ENCODE data around the gene EHBP1. TPM values are rescaled to one million over a fixed set of nuclear protein-coding genes. Genes with fewer than 3 reads are reported as not detected.
"Not testable (repeated sequence)": the region's sequence is repeated elsewhere in the genome, so short reads cannot be mapped to it uniquely, and the experiment has no call there.

EHBP1 gene
- total RNA-seq, 8 experiments from 2014 or later = 35.1 to 81.1 (median 54.6) TPM

- Histone ChIP-seq H3K4me1 (replicated peaks in 1 of 2) (no peaks in the 10 kb centered on the region), H3K27ac (no peak overlapping the region), H3K4me3 (no peak overlapping the region)
- in situ Hi-C loops (cut with MboI; ENCODE audit: low pct_unique_long_range_greater_than_20kb in 2 of 9, low sequenced_read_pairs in 9 of 9, unreplicated experiment in 9 of 9) = no loop called here
- ATAC-seq (replicated peaks in 6 of 8) = no peak
- WGBS, 10 experiments = 75 to 100% (median 96%) methylated on average over 1 to 2 of the region's 2 CpGs; no CpG with 5 or more reads in 1 of the 10 experiments
Measured at GRCh38 chr2:62747169-62747568, 41.7 kb downstream of the EHBP1 start.

DNA sequence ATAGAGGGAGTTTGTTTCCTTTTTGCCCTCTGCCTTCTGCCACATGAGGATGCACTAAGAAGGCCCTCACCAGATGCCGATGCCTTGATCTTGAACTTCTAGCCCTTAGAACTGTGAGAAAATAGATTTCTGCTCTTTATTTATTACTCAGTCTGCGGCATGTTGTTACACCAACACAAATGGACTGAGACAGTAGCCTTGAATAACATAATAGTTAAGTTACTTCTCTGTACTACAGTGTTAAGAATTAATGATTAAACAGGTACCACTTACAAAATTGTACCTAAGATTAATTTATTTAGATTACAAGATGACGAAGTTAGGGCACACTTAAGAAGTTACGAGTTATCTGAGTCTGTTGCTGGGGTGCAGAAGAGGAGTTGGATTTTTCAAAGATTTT, 42.4 kb downstream of the EHBP1 start:
- Histone ChIP-seq H3K27ac (no peak overlapping the region), H3K4me1 (replicated peaks in 1 of 2) (no peaks in the 10 kb centered on the region), H3K4me3 (no peak overlapping the region)
- 83 to 100% (median 100%) methylated on average over 1 to 4 of the region's 4 CpGs; no CpG with 5 or more reads in 2 of the 10 experiments for WGBS, 10 experiments
- ATAC-seq (replicated peaks in 6 of 8) = no peak
- in situ Hi-C loops (cut with MboI; ENCODE audit: low pct_unique_long_range_greater_than_20kb in 2 of 9, low sequenced_read_pairs in 9 of 9, unreplicated experiment in 9 of 9) = no loop called here

DNA sequence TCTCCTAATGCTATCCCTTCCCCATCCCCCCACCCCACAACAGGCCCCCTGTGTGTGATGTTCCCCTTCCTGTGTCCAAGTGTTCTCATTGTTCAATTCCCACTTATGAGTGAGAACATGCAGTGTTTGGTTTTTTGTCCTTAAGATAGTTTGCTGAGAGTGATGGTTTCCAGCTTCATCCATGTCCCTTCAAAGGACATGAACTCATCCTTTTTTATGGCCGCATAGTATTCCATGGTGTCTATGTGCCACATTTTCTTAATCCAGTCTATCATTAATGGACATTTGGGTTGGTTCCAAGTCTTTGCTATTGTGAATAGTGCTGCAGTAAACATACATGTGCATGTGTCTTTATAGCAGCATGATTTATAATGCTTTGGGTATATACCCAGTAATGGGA, 43.6 kb downstream of the EHBP1 start:
- in situ Hi-C loops (cut with MboI; ENCODE audit: low pct_unique_long_range_greater_than_20kb in 2 of 9, low sequenced_read_pairs in 9 of 9, unreplicated experiment in 9 of 9); ATAC-seq (replicated peaks in 6 of 8); H3K27ac ChIP-seq; H3K4me3 ChIP-seq; H3K4me1 ChIP-seq (replicated peaks in 1 of 2): not testable (repeated sequence)
- WGBS, 10 experiments = 100% methylated on average over 1 of the region's 1 CpG; no CpG with 5 or more reads in 9 of the 10 experiments

DNA sequence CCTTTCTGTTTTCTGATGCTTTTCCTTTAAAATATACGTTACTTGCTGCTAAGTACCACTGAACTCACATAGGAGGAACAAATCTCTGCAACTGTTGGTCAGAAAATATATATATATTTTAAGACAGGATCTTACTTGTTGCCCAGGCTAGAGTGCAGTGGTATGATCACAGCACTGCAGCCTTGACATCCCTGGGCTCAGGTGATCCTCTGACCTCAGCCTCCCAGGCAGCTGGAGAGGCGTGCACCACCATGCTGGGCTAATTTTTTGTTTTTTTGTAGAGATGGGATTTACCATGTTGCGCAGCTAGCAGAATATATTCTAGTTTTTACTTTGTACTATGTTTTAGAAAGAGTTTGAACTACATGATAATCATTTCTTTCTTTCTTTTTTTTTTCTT, 51.5 kb downstream of the EHBP1 start:
- no peak for ATAC-seq (replicated peaks in 6 of 8)
- H3K27ac ChIP-seq = no peak overlapping the region
- in situ Hi-C loops (cut with MboI; ENCODE audit: low pct_unique_long_range_greater_than_20kb in 2 of 9, low sequenced_read_pairs in 9 of 9, unreplicated experiment in 9 of 9) = loop anchor here in 1 of 9 experiments (25.0 kb wide), 1 partner anchor 295 kb away; no protein-coding TSS in a partner anchor
- no peaks in the 10 kb centered on the region for H3K4me1 ChIP-seq (replicated peaks in 1 of 2)
- WGBS, 10 experiments = 91 to 100% (median 97%) methylated on average over 1 to 3 of the region's 3 CpGs; no CpG with 5 or more reads in 1 of the 10 experiments
- H3K4me3 ChIP-seq = no peak overlapping the region

DNA sequence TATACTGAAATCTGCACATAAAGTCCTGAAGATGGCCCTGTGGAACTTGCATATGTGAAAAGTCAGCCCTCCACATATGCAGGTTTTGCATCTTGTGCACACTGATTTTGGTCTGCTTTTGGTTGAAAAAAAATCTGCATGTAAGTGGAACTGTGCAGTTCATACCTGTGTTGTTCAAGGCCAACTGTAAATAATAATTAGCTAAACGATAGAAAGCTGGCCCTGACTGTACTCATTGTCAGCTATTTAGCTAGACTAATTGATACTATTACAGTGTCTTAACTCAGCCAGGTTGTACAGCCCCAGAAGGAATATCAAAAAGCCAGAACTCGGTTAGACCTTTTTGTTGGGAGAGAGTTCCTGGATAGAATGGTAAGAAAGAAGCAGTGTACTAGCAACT, 54.5 kb downstream of the EHBP1 start:
- Histone ChIP-seq H3K27ac (no peak overlapping the region), H3K4me1 (replicated peaks in 1 of 2) (no peaks in the 10 kb centered on the region), H3K4me3 (no peak overlapping the region)
- 93 to 100% (median 98%) methylated on average over 1 to 2 of the region's 2 CpGs; no CpG with 5 or more reads in 2 of the 10 experiments for WGBS, 10 experiments
- no peak for ATAC-seq (replicated peaks in 6 of 8)
- in situ Hi-C loops (cut with MboI; ENCODE audit: low pct_unique_long_range_greater_than_20kb in 2 of 9, low sequenced_read_pairs in 9 of 9, unreplicated experiment in 9 of 9) = loop anchor here in 1 of 9 experiments (25.0 kb wide), 1 partner anchor 298 kb away; no protein-coding TSS in a partner anchor

GRCh38 chr2:62760555-62760954, 55.0 kb downstream of the EHBP1 start:
- H3K4me3 ChIP-seq = no peak overlapping the region
- in situ Hi-C loops (cut with MboI; ENCODE audit: low pct_unique_long_range_greater_than_20kb in 2 of 9, low sequenced_read_pairs in 9 of 9, unreplicated experiment in 9 of 9) = loop anchor here in 1 of 9 experiments (25.0 kb wide), 1 partner anchor 298 kb away; no protein-coding TSS in a partner anchor
- H3K27ac ChIP-seq = no peak overlapping the region
- ATAC-seq (replicated peaks in 6 of 8) = peak in 3 of 8 experiments; percentile 28 to 83 (median 80)
- H3K4me1 ChIP-seq (replicated peaks in 1 of 2) = no peaks in the 10 kb centered on the region
- WGBS, 10 experiments = 82 to 100% (median 94%) methylated on average over 1 to 2 of the region's 2 CpGs; no CpG with 5 or more reads in 2 of the 10 experiments

DNA sequence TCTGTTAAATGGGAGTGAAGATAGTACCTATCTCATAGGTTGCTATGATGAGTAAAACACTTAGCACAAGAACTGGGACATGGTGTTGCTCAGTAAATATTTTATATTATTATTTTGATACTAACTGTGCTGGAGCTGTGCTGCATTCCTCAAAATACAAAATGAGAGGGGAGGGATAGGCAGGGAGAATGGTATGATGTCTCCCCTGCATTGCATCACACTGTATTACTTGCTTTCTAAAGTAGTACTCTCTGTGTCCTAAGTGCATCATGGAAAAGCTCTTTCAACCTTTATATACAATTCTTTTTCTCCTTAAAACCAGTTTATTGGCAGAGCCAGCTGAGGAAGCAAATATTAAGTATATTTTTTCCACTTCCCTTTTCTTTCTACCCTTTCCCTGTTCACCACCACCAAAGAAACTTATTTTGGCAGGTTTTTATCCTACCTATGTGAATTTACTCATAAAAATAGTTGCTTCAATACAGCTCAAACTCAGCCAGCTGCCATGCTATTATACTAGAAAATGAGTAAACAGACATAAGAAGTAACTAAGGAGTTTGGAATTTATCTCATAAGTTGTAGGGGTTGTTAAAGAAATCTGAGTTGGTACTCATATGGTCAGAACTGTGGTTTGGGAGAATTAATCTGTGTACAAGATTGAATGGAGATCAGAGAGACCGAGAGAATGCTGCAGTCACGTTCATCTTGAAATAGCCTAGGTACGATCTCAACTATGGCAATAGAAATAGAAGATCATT, 60.3 kb downstream of the EHBP1 start:
- ATAC-seq (replicated peaks in 6 of 8) = no peak
- H3K27ac ChIP-seq = no peak overlapping the region
- in situ Hi-C loops (cut with MboI; ENCODE audit: low pct_unique_long_range_greater_than_20kb in 2 of 9, low sequenced_read_pairs in 9 of 9, unreplicated experiment in 9 of 9) = loop anchor here in 1 of 9 experiments (25.0 kb wide), 1 partner anchor 303 kb away; no protein-coding TSS in a partner anchor
- WGBS, 10 experiments = 80 to 100% (median 97%) methylated on average over 1 to 3 of the region's 3 CpGs; no CpG with 5 or more reads in 2 of the 10 experiments
- H3K4me1 ChIP-seq (replicated peaks in 1 of 2) = no peaks in the 10 kb centered on the region
- no peak overlapping the region for H3K4me3 ChIP-seq

DNA sequence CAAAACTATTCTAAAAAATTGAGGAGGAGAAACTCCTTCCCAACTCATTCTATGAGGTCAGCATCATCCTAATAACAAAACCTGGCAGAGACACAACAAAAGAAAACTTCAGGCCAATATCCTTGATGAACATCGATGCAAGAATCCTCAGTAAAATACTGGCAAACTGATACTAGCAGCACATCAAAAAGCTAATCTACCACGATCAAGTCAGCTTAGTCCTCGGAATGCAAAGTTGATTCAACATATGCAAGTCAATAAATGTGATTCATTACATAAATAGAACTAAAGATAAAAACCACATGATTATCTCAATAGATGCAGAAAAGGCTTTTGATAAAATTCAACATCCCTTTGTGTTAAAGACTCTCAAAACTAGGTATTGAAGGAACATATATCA, 63.1 kb downstream of the EHBP1 start:
- H3K4me1 ChIP-seq (replicated peaks in 1 of 2) = no peaks in the 10 kb centered on the region
- in situ Hi-C loops (cut with MboI; ENCODE audit: low pct_unique_long_range_greater_than_20kb in 2 of 9, low sequenced_read_pairs in 9 of 9, unreplicated experiment in 9 of 9) = loop anchor here in 1 of 9 experiments (25.0 kb wide), 1 partner anchor 306 kb away; no protein-coding TSS in a partner anchor
- ATAC-seq (replicated peaks in 6 of 8) = no peak
- 22 to 100% (median 83%) methylated on average over 1 to 3 of the region's 3 CpGs; no CpG with 5 or more reads in 1 of the 10 experiments for whole genome bisulfite sequencing, 10 experiments
- H3K27ac ChIP-seq = no peak overlapping the region
- H3K4me3 ChIP-seq = no peak overlapping the region

DNA sequence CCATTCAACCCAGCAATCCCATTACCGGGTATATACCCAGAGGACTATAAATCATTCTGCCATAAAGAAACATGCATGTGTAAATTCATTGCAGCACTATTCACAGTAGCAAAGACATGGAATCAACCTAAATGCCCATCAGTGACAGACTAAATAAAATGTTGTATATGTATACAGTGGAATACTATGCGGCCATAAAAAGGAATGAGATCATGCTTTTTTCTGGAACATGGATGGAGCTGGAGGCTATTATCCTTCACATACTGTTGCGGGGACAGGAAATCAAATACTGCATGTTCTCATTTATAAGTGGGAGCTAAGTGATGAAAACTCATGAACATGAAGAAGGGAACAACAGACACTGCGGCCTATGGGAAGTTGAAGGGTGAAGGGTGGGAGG, 65.1 kb downstream of the EHBP1 start:
- in situ Hi-C loops (cut with MboI; ENCODE audit: low pct_unique_long_range_greater_than_20kb in 2 of 9, low sequenced_read_pairs in 9 of 9, unreplicated experiment in 9 of 9) = loop anchor here (10.0 to 25.0 kb wide), 3 partner anchors 308 to 326 kb away; no protein-coding TSS in a partner anchor
- H3K4me3 ChIP-seq = no peak overlapping the region
- no peak for ATAC-seq (replicated peaks in 6 of 8)
- H3K4me1 ChIP-seq (replicated peaks in 1 of 2) = no peaks in the 10 kb centered on the region
- H3K27ac ChIP-seq = no peak overlapping the region
- WGBS, 10 experiments = 50 to 100% (median 70%) methylated on average over 2 to 4 of the region's 4 CpGs; no CpG with 5 or more reads in 1 of the 10 experiments

- no peak overlapping the region for H3K27ac ChIP-seq
- peak in 4 of 8 experiments; percentile 39 to 72 (median 48) for ATAC-seq (replicated peaks in 6 of 8)
- no peaks in the 10 kb centered on the region for H3K4me1 ChIP-seq (replicated peaks in 1 of 2)
- H3K4me3 ChIP-seq = no peak overlapping the region
- WGBS, 10 experiments = 48 to 100% (median 65%) methylated on average over 1 to 5 of the region's 5 CpGs
- in situ Hi-C loops (cut with MboI; ENCODE audit: low pct_unique_long_range_greater_than_20kb in 2 of 9, low sequenced_read_pairs in 9 of 9, unreplicated experiment in 9 of 9) = loop anchor here (10.0 to 25.0 kb wide), 7 partner anchors 238 to 738 kb away; no protein-coding TSS in a partner anchor
Measured at GRCh38 chr2:62774555-62775366, 69.2 kb downstream of the EHBP1 start.

GRCh38 chr2:62775367-62775668, 69.8 kb downstream of the EHBP1 start:
- H3K27ac ChIP-seq = no peak overlapping the region
- no peak for ATAC-seq (replicated peaks in 6 of 8)
- in situ Hi-C loops (cut with MboI; ENCODE audit: low pct_unique_long_range_greater_than_20kb in 2 of 9, low sequenced_read_pairs in 9 of 9, unreplicated experiment in 9 of 9) = loop anchor here in 8 of 9 experiments (10.0 to 25.0 kb wide), 6 partner anchors 237 to 737 kb away; no protein-coding TSS in a partner anchor
- 0 to 35% (median 8%) methylated on average over 1 to 2 of the region's 2 CpGs for WGBS, 10 experiments
- no peak overlapping the region for H3K4me3 ChIP-seq
- H3K4me1 ChIP-seq (replicated peaks in 1 of 2) = no peaks in the 10 kb centered on the region

GRCh38 chr2:62783679-62784078, 78.2 kb downstream of the EHBP1 start:
- in situ Hi-C loops (cut with MboI; ENCODE audit: low pct_unique_long_range_greater_than_20kb in 2 of 9, low sequenced_read_pairs in 9 of 9, unreplicated experiment in 9 of 9) = loop anchor here in 3 of 9 experiments (25.0 kb wide), 4 partner anchors 229 to 729 kb away; no protein-coding TSS in a partner anchor
- Histone ChIP-seq H3K4me1 (replicated peaks in 1 of 2) (peaks cover 0 to 13% of the 10 kb centered on the region in 2 donors), H3K4me3 (no peak overlapping the region), H3K27ac (no peak overlapping the region)
- no peak for ATAC-seq (replicated peaks in 6 of 8)

- WGBS, 10 experiments = 33 to 93% (median 79%) methylated on average over 1 to 2 of the region's 2 CpGs; no CpG with 5 or more reads in 3 of the 10 experiments
- H3K27ac ChIP-seq = no peak overlapping the region
- H3K4me3 ChIP-seq = no peak overlapping the region
- ATAC-seq (replicated peaks in 6 of 8) = no peak
- H3K4me1 ChIP-seq (replicated peaks in 1 of 2) = peaks cover 0 to 13% of the 10 kb centered on the region in 2 donors
- in situ Hi-C loops (cut with MboI; ENCODE audit: low pct_unique_long_range_greater_than_20kb in 2 of 9, low sequenced_read_pairs in 9 of 9, unreplicated experiment in 9 of 9) = loop anchor here in 3 of 9 experiments (25.0 kb wide), 4 partner anchors 228 to 728 kb away; no protein-coding TSS in a partner anchor
Measured at GRCh38 chr2:62784341-62784740, 78.8 kb downstream of the EHBP1 start.

Data from motor neuron (in vitro differentiated cells).